GM18499 (cell line): ENCODE results near the gene TNN.
A peak's percentile ranks its signal among the peaks of the same experiment; 100 is the strongest.

Experiments used
- ATAC-seq: cut with Tn5 transposase; IDR thresholded peaks from one replicate; pipeline ENCODE4 v1.9.1; 2021; ENCODE audit warnings: moderate number of reproducible peaks; ENCODE audit not compliant: insufficient read depth, unreplicated experiment

The TNN gene

DNA sequence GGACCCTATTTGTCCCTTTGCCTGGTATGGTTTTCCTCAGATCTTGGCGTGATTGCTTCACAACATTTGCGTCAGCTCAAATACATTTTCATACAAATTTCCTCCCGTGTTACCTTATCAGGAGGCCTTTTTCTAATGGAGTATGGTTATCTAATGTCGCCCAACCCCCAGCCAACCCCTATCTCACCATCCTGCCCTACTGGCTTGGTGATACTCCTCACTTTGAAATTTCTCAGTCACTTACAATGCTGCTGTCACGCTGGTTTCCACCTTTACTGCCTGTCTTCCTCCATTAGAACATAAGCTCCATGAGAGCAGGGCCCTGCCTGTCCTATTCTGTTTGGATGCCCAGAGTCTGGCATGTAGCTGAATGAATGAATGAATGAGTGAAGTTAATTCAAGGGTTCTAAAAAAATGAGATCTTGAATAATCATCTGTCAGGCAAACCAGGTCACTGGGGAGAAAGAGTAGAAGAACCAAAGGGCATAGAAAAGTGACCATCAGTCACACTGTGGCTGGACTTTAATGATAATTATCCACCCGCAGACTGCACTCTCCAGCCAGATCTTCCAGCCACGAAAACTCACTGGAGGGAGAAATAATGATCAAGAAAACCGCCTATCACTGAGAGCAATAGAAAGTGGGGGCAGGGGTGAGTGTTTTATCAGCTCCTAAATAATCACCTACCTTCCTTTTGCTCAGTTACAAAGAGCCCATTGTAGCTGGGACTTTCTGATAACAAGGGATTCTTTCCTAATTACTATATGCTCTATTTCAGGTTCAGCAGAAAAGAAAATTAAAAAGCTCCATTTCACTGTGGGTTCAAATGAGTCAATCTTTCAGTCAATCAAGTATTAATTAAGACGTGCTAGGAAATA is 103.6 kb downstream of the TNN start:
- ATAC-seq = no peak

DNA sequence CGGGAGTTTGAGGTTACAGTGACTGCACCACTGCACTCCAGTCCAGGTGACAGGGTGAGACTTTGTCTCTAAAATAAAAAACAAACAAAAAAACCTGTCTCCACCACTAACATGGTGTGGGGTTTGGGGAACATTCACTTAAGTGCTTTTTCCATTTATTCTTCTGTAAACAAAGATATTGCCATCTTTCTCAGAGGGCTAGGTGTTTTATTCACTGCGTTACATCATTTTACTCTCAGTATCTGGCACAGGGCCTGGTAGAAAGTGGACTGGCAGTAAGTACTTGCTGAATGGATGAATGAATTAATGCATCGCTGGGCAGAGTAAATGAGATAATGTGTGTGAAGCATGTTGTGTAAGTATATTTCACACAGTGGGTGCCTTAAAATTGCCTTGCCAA is 104.9 kb downstream of the TNN start:
- no peak for ATAC-seq

DNA sequence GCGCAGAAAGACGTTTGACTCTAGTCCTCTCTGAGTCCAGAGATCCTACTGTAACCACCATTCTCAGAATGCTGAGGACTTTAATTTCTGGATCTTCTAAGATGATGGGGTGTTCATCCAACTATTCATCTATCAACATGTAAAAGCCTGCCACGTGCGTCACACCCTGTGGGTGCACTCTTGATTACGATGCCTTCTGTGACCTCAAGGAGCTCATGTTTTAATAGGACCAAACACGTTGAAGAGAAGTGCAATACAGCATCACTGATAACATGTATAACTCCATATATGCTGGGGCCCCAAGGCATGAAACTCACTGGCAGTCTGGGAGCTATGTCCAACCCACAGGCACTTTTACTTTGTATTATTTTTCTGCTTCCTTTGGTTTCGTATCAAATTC is 105.9 kb downstream of the TNN start:
- ATAC-seq = no peak

DNA sequence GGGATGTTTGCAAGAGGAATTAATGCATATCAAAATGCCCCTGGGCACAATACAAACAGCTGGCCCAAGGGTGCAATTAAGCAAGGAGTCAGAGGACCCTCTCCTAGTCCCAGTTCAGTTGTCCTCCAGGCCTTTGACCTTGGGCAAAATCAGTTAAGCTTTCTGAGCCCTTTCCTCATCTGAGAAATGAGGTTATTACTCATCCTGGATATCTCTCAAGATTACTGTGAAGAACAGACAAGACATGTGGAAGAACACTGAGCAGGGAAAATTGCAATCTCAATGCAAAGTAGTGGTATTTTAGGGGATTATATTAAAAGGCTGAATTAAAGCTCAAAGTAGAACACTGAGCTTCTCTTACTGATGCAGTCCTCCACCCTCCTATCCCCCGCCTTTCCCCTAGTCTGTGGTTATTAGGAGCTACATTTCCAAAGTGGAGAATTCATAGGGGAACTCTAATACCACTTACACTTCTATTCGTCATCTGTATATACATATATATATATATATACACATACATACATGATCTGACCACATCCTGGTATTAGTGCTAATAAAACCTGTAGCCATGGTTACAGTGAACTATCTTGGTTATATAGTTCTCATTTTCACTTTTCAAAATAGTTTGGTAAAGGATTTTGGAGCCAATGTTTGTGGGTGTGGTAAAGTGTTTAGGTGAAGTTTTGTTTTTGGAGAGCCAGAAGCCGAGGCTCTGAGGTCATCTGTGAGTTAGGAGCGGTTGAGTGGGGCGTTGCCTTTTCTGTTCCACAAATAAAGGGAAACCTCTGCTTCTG is 106.9 kb downstream of the TNN start:
- peak; percentile 68 for ATAC-seq

DNA sequence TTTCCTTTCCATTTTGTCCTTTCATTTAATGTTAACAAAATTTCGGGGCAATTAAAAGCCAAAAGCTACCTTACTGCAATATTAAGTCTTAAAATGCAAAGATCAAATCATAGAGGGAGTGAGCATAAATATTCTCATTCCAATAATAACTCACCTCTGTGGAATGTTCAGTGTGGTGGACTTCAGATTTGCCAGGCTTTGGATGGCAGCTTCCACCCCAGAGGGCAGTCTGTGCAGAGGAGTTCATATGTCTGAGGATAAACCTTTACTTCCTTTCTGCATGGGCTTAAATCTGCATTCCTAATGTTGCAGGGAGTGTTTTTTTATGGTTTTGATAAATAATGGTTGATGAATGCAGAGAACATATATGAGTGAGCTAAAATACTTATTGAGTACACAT is 108.6 kb downstream of the TNN start:
- ATAC-seq = no peak

DNA sequence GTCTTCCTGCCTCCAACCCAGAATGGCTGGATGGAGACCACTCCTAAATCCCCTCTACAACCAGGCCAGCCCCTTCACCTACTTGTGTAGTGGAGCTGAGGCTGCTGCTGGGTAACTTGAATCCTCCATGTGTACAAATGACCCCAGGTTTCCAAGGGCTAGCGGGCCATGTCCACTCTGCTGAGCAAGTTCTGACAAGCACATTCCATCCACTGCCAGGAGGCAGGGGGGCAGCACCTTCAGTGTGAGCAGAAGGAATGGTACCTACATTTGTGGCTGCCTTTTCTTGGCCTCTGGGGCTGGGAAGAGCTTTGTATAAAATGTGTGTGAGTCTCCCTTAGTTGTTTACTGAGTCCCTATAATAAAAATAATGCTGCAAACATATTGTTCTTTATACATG is 110.4 kb downstream of the TNN start:
- no peak for ATAC-seq

DNA sequence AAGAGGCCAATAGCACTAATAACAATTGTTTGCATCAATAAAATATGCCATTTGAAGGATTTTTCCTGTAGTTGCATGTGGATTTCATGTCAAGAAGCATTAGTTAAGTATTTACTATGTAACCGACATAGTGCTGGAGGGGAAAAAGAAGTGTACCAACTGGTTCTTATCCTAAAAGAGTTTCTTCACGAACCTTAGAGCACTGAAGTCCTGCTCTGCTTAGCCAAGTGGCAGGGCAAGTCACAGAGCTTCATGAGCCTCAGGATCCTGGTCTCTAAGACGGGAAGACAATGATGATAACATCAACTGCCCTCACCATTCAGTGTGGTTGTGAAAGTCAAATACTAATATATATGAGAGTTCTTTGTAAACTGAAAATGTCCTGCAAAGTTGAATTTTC is 110.8 kb downstream of the TNN start:
- no peak for ATAC-seq

DNA sequence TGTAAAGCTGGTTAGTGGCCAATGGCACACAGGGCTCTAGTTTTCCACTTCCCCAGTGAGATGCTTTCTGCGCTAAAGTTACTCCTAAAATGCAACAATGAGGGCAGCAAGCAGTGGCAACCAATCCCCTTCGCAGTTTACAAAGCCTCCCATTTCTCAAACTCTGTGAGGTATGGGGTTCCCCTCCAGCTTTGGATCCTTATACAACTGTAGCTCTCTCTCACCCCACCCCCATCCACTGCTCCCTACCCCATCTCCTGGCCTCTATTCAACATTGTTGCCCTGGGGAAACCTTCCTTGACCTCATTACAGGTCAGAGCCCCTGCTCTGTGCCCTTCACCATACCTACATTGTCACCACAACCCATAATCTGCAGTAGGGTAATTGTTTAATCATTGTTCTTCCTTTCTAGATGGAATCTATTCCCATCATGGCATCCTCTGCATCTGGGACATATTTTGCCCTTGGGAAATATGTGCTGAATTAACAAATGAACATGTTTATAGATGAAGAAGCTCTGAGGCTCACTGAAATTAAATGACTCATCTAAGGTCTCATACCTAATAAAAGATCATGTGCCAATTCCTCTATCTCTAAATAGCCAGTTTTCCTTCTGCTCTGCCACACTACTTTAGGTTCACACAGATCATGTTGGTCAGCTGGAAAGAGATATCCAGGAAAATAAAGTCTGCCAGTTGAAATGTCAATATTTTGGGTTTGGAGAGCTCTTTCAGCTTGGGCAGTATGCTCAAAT is 112.4 kb downstream of the TNN start:
- no peak for ATAC-seq

DNA sequence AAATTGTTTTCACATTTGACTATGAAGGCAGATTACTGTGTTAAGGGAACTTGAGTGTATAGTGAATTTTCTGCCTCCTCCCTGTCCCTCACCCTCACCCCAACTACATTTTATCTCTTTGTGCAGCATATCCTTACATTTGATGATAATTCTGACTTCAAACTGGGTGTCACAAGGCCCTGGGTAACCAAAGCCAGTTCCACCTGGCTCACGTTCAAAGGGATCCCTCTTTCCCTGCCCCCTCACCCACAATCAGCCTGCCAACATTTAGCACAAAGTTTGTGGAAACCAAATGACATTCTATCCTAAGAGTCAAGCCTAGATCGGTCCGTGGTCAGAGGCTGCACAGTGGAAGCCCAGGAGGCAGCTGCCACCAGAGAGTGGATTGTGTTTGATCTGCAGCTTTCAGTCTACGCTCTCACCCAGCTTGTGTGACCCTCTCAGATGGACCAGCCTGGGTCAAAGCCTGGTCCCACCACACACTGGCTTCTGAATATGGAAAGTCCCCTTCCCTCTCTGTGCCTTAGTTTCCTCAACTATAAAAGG is 114.6 kb downstream of the TNN start:
- ATAC-seq = no peak

DNA sequence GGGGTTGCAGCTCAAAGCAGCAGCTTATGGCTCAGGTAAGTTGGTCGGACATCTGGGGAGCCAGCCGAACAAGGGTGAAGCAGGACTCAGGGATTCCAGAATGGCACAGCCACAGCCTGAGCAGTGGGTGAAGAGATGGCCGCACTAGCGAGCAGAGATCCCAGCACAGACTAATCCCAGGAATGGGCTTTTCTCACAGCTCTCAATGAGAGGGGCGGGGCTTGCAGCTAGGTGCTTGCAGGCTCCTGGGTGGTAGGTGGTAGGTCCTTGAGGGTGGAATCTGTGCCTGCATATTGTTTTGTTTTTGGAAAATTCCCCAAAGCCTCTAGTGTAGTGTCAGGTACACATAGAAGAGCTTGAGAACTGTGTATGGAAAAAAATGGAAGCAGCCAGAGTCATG is 116.0 kb downstream of the TNN start:
- ATAC-seq = no peak

DNA sequence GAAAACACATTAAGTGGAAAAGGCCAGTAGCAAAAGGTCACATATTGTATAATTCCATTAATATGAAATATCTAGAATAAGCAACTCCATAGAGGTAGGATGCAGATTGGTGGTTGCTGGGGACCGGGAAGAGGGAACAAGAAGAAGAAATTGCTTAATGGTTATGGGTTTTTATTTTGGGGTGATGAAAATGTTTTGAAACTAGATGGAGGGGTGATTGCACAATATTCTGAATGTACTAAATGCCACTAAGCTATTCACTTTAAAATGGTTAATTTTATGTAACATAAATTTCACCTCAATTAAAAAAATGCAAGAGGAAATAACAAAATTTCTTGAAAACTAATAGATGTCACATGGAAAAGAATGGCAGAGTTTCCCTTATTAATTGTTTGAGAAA is 118.3 kb downstream of the TNN start:
- ATAC-seq = no peak

DNA sequence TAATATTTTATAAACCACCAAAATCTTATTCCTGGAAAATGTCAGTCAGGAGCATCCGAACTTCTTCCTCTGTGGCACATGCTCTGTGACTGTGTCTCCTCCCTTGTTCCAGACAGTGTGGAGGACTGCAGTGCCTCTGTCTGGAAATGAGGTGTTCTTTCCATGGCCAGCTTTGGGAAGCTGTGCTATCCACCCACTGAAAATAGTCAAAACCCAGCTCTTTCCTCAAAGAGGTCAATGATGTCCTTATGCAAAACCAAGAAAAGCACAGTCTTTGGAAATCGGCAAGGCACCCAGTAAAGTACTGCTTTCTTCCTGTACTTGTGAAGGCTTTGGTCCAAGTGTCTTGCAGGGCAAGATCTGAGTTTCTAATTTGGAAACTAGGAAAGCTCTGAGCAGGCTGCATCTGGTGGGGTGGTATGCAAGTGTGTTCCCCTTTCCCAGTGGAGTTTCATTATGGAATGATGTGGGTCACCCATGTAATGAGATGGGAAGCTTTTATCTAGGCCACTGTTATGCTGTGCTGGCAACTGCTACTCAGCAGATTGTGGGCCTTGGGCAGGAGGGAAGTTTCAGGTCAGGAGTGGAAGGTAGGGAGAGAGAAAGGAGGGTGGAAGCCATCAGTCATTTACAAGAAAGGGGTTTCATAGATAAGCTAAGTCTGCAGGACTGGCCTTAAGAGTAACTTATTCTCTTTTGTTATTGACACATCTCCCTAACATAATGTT is 119.0 kb downstream of the TNN start:
- ATAC-seq = no peak

DNA sequence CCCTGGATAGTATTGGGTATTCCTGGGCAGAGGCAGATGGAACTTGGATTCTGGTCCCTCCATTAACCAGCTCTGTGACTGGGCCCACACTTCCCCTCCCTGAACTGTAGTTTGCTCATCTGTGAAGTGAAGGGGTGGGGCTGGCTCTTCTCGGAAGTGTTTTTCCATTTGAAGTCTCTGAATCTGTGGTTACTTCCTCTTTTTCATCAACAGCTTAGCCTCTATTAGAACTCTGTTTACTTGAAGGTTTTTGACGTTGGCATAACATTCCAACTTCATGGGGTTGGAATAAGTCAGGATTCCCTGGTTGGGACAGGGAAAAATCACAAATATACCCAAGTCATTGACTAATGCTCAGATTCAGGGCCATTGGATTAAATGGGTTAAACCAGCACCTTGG is 121.3 kb downstream of the TNN start:
- ATAC-seq = peak; percentile 49

DNA sequence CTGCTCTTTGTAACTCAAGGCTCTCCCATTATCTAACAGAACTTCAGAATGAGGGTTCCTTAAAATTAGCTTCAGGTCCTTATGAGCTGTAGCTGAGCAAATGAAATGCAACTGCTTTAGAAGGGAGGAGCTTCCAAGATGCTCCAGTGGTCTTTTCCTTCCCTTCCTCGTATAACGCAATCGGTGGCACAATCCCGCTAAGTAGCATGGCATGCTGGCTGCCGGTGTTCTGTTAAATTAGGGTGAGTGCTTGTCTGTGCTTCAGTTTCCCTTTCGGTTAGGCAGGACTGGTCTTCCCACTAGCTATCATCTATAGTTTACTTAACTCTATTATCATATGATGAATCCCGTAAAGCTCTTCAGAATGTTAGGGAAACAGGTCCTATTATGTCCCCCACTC is 124.0 kb downstream of the TNN start:
- ATAC-seq = no peak

DNA sequence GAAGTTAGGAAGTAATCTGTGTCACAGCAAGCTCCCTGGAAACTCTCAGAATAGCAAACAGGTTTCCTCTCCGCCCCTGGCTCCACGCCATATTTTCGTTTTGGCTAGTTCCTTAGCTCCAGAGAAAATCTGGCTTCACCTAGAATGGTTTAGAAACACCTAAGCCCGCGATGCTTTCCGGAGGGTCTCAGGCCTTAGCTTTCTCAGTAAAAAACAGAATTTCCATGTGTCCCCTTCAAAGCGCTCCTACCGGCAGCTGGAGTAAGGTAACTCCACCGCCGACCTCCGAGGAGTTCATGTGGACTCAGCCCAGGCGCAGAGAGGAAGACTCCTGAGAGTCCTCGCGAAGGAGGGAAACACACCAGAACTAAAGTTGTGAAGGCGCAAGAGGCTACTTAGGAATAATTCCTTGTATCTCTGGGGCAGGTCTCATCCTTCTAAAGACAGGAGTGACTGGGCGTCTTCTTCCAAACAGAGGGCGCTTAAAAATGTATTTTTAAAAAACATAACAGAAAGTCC is 124.5 kb downstream of the TNN start:
- ATAC-seq = no peak

DNA sequence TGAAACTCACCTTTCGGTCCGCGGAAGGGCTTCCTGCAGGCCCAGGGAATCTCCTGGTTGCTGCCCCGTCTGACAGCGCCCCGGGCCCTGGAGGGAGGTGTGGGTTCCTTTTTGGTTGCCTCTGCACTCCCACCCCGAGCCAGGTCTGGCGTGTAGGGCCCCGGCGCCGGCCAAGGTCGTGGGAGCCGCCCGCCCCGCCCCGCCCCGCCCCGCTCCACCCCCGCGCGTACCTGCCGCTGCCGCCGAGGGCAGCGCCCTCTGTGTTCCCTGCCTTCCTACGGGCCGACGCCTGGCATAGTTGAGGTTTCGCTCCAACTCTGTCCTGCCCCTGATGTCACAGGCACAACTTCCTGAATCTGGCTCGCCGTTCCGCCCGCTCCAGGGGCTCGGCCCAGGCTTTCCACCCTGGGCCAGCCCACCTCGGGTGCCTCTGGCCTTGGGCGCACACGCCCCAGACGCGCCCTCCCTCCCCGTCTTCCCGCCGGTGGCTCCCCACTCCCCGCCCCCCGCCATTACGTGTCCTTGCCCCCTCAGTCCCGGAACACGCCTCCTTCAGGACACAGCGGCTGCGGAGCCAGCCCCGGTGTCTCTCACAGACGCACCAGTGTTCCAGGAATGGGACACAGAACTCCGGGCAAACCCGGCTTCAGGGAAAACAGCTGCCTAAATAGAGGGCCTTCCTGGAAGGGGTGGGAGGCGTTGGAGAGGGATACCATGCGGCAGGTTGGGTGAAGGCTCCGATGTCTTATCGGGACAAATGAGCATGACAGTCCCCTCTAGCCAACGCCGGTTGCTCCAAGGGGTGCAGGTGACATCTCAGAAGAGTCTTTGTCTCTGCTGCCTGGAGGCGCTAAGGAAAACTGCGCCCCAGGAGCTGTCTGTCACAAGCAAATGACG is 125.2 kb downstream of the TNN start, which contains the start of gene KIAA0040:
Gene KIAA0040 (minus strand): TSS at position 147 of the 897 bp plus-strand sequence. CDS start 31,763 bp downstream, outside the sequence.
- ATAC-seq = no peak

DNA sequence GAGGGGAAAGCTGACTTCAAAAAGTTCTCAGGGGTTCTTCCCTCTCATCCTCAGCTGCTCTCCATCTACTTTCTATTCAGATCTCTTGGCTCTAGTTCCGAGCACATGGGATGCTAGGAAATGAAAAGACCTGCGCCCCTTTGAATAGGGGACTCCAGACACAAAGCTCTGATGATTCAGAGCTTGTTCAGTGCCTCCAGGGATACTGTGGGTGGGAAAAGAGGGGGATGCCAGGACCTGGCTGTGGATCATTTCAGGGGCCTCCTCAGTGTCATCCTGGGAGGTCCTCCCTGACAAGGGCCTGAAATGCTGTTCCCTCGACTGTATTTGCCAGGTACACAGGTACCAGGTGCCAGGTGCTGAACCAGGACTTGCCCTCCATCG is 125.9 kb downstream of the TNN start:
- no peak for ATAC-seq

DNA sequence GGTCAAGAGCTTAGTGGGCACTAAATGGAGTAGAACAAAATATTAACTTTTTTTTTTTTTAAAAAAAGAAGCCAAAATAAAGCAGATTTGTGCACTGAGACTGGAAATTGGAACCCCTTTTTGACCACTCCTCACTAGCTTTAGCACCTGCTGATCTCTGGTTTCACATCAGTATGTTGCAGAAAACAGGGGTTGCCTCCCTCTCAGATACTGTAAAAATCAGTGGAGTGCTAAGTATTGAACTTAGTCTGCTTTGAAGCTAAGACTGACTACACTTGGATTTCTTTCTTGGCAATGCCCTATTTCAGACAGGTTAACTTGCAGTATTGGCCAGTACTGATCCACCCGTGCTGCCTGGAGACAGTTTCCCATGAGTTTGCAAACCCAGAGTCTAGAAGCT is 127.6 kb downstream of the TNN start:
- ATAC-seq = no peak

DNA sequence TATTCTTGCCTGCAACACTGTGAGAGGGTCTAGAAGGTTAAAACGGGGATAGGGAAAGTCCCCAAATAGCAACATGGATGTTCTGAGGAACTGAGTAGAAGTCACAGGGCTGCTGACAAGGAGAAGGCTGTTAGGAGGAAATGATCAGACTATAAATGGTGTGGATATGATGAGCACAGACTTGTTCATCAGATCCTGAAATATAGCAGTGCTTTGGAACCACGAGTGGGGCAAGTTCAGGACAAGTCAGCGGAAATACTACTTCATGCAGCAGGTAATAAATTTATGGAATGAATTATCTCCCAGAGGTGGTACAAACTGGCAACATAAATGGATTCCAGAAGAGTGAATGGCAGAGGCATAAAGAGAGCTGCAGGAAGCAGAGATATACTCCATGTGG is 128.2 kb downstream of the TNN start:
- ATAC-seq = no peak
